Hepatocyte (in vitro differentiated cells): ENCODE results near the gene LYPD4.

ENCODE experiments used
- CTCF ChIP-seq: fragments of 200-600 bp; sonication (generic); IDR thresholded peaks from 2 replicates; pipeline ENCODE4 v1.5.1; 2016; ENCODE audit warnings: antibody characterized with exemption, mild to moderate bottlenecking; ENCODE audit not compliant: poor library complexity
- EZH2 ChIP-seq: fragments of 200-600 bp; sonication (generic); IDR thresholded peaks from 2 replicates; pipeline ENCODE4 v1.6.1; 2016; ENCODE audit warnings: antibody characterized with exemption, mild to moderate bottlenecking, borderline replicate concordance
- EZH2phosphoT487 ChIP-seq: fragments of 200-600 bp; sonication (generic); IDR thresholded peaks from one replicate; pipeline ENCODE4 v1.6.1; 2018; ENCODE audit warnings: antibody characterized with exemption, mild to moderate bottlenecking, low read depth, moderate library complexity; ENCODE audit not compliant: unreplicated experiment, severe bottlenecking

GRCh38 chr19:41808663-41809566 is 35.6 kb downstream of the LYPD4 start:
- TF ChIP-seq CTCF (no peak), EZH2 (no peak), EZH2phosphoT487 (no peak)
